ENCODE data around the gene CFAP119. TPM values are rescaled to one million over a fixed set of nuclear protein-coding genes. Genes with fewer than 3 reads are reported as not detected.

The CFAP119 gene
- total and polyA plus RNA-seq, 9 of the 15 experiments (the other 6 are each of a cell fraction or from before 2014, with no cell fraction given): 5.5 to 33.7 (median 9.6) TPM

DNA sequence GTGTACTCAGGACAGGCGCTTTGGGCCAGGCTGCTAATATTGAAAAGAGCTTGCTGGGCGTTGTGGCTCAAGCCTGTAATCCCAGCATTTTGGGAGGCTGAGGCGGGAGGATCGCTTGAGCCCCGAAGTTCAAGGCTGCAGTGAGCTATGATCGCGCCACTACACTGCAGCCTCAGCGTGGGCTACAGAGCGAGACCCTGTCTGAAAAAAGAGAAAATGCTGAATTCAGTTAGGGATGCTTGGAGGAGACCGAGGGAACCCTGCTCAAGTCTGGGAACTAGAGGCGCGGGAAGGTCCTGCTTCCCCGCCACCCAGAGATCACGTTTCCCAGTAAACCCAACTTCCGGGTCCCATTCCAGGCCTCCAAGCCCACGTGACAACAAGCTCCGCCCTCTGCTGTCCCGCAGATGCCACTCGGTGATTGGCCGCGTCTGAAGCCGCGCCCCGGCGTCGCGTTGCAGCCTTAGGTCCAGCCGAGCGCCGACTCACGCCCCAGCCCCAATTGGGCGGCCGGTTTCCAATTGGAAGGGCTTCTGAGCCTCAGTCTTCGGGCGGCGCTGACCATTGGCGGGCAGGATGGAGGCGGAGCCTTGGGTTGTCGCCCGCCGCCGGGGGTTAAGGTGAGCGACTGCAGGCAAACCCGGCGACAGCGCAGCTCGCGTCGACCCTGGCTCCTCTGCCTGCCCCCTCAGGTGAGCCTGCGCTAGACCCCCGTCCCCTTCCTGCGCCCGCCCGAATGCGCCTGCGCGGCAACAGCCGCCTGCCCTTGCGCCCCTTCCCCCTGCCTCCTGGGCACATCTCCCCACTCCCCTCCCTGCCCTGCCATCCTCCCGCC, 13.8 kb downstream of the CFAP119 start, which contains the start of gene PHKG2 (continued):
- no peak for TF ChIP-seq RFX5 (IDR thresholded peaks at IDR 0.05; ENCODE audit: low read depth, low read length)
- no peak for TF ChIP-seq ZNF175 (CRISPR knock-in tag; IDR thresholded peaks at IDR 0.05; ENCODE audit: low read depth)
- TF ChIP-seq POLR3A (IDR thresholded peaks at IDR 0.05; ENCODE audit: borderline replicate concordance, extremely low read depth, insufficient read depth, insufficient read length): no peak
- TF ChIP-seq, protein P1, sequence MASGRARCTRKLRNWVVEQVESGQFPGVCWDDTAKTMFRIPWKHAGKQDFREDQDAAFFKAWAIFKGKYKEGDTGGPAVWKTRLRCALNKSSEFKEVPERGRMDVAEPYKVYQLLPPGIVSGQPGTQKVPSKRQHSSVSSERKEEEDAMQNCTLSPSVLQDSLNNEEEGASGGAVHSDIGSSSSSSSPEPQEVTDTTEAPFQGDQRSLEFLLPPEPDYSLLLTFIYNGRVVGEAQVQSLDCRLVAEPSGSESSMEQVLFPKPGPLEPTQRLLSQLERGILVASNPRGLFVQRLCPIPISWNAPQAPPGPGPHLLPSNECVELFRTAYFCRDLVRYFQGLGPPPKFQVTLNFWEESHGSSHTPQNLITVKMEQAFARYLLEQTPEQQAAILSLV (tag; IDR thresholded peaks at IDR 0.05): no peak
- TF ChIP-seq CREBBP (IDR thresholded peaks at IDR 0.05; ENCODE audit: low read depth, low read length): no peak
- TF ChIP-seq TCFL5 (CRISPR knock-in tag; conservative IDR thresholded peaks at IDR 0.05): no peak
- peak; percentile 42; the same call in 1 of the 2 replicates for TF ChIP-seq NFE2 (IDR thresholded peaks at IDR 0.05; ENCODE audit: low read depth)
- TF ChIP-seq TEAD4 (IDR thresholded peaks at IDR 0.05; ENCODE audit: low read length): peak; percentile 40; the same call in 1 of the 2 replicates
- TF ChIP-seq TEAD4 (CRISPR knock-in tag; IDR thresholded peaks at IDR 0.05; ENCODE audit: borderline replicate concordance): no peak
- TF ChIP-seq ZNF707 (CRISPR knock-in tag; conservative IDR thresholded peaks at IDR 0.05): no peak
- TF ChIP-seq CEBPB (tag; IDR thresholded peaks at IDR 0.05): no peak
- TF ChIP-seq, protein P2, sequence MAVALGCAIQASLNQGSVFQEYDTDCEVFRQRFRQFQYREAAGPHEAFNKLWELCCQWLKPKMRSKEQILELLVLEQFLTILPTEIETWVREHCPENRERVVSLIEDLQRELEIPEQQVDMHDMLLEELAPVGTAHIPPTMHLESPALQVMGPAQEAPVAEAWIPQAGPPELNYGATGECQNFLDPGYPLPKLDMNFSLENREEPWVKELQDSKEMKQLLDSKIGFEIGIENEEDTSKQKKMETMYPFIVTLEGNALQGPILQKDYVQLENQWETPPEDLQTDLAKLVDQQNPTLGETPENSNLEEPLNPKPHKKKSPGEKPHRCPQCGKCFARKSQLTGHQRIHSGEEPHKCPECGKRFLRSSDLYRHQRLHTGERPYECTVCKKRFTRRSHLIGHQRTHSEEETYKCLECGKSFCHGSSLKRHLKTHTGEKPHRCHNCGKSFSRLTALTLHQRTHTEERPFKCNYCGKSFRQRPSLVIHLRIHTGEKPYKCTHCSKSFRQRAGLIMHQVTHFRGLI (CRISPR knock-in tag; IDR thresholded peaks at IDR 0.05): no peak
- no peak for TF ChIP-seq PCBP1 (IDR thresholded peaks at IDR 0.05; ENCODE audit: low read depth, low read length, poor library complexity, severe bottlenecking)
- TF ChIP-seq HMGN3 (IDR thresholded peaks at IDR 0.05; ENCODE audit: borderline replicate concordance, extremely low read depth, insufficient read length, low read depth, low read length): peak; percentile 82
- TF ChIP-seq ZC3H11A (IDR thresholded peaks at IDR 0.05; ENCODE audit: low read depth, low read length): no peak
- TF ChIP-seq, protein P3, sequence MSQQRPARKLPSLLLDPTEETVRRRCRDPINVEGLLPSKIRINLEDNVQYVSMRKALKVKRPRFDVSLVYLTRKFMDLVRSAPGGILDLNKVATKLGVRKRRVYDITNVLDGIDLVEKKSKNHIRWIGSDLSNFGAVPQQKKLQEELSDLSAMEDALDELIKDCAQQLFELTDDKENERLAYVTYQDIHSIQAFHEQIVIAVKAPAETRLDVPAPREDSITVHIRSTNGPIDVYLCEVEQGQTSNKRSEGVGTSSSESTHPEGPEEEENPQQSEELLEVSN (IDR thresholded peaks at IDR 0.05; ENCODE audit: borderline replicate concordance in 1 of 2, extremely low read depth in 1 of 2, insufficient read depth in 1 of 2, insufficient read length in 1 of 2, low read depth in 1 of 2, low read length in 1 of 2, poor library complexity in 1 of 2, severe bottlenecking in 1 of 2): peak; percentile 53 to 81
- TF ChIP-seq, protein P4, sequence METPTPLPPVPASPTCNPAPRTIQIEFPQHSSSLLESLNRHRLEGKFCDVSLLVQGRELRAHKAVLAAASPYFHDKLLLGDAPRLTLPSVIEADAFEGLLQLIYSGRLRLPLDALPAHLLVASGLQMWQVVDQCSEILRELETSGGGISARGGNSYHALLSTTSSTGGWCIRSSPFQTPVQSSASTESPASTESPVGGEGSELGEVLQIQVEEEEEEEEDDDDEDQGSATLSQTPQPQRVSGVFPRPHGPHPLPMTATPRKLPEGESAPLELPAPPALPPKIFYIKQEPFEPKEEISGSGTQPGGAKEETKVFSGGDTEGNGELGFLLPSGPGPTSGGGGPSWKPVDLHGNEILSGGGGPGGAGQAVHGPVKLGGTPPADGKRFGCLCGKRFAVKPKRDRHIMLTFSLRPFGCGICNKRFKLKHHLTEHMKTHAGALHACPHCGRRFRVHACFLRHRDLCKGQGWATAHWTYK (CRISPR knock-in tag; IDR thresholded peaks at IDR 0.05): no peak
- TF ChIP-seq MCM5 (IDR thresholded peaks at IDR 0.05; ENCODE audit: low read depth): no peak
- TF ChIP-seq SMARCA5 (IDR thresholded peaks at IDR 0.05): no peak
- TF ChIP-seq POLR2G (IDR thresholded peaks at IDR 0.05; ENCODE audit: low read depth, low read length): peak; percentile 89
- TF ChIP-seq KDM4B (IDR thresholded peaks at IDR 0.05; ENCODE audit: borderline replicate concordance in 2 of 2, low read depth in 1 of 2): peak in 1 of 2 experiments; percentile 19; a peak in 1 of 4 replicates
- TF ChIP-seq U2AF1 (optimal IDR thresholded peaks at IDR 0.05; ENCODE audit: low read depth, low read length): no peak
- no peak for TF ChIP-seq ZEB2 (IDR thresholded peaks at IDR 0.05)

Measured in K562 (cell line).